NCI-H2029 (cell line): Measurements from ENCODE around the gene PTPRN2.
"Not testable (repeated sequence)": the region's sequence is repeated elsewhere in the genome, so short reads cannot be mapped to it uniquely, and the experiment has no call there.

Experiments used
- DNase-seq: peaks from one replicate; lab custom pipeline; 2025; lab: John Stamatoyannopoulos, UW

PTPRN2 gene

GRCh38 chr7:157791666-157792065 lies 796.0 kb downstream of the PTPRN2 start:
- DNase-seq: no peak

GRCh38 chr7:157791261-157791660 lies 796.4 kb downstream of the PTPRN2 start:
- no peak for DNase-seq

- DNase-seq: no peak
Observed at GRCh38 chr7:157789942-157790341, 797.7 kb downstream of the PTPRN2 start.

GRCh38 chr7:157789094-157789493 lies 798.5 kb downstream of the PTPRN2 start:
- no peak for DNase-seq

- no peak for DNase-seq
Observed at GRCh38 chr7:157788573-157788972, 799.0 kb downstream of the PTPRN2 start.

- no peak for DNase-seq
Observed at GRCh38 chr7:157787275-157787701, 800.3 kb downstream of the PTPRN2 start.

GRCh38 chr7:157786375-157787274 lies 801.0 kb downstream of the PTPRN2 start:
- DNase-seq: no peak

- no peak for DNase-seq
Observed at GRCh38 chr7:157785486-157786186, 802.0 kb downstream of the PTPRN2 start.

- no peak for DNase-seq
Observed at GRCh38 chr7:157784979-157785441, 802.6 kb downstream of the PTPRN2 start.

GRCh38 chr7:157784041-157784835 lies 803.4 kb downstream of the PTPRN2 start:
- no peak for DNase-seq

GRCh38 chr7:157782041-157782440 lies 805.6 kb downstream of the PTPRN2 start:
- no peak for DNase-seq

- DNase-seq: no peak
Observed at GRCh38 chr7:157780721-157781120, 806.9 kb downstream of the PTPRN2 start.

- DNase-seq: no peak
Observed at GRCh38 chr7:157780312-157780711, 807.3 kb downstream of the PTPRN2 start.

- DNase-seq: no peak
Observed at GRCh38 chr7:157779206-157779605, 808.4 kb downstream of the PTPRN2 start.

- not testable (repeated sequence) for DNase-seq
Observed at GRCh38 chr7:157777194-157777762, 810.3 kb downstream of the PTPRN2 start.

- DNase-seq: no peak
Observed at GRCh38 chr7:157775560-157776332, 811.9 kb downstream of the PTPRN2 start.

GRCh38 chr7:157775021-157775559 lies 812.5 kb downstream of the PTPRN2 start:
- DNase-seq: no peak

GRCh38 chr7:157774495-157774894 lies 813.1 kb downstream of the PTPRN2 start:
- no peak for DNase-seq

GRCh38 chr7:157773361-157773760 lies 814.3 kb downstream of the PTPRN2 start:
- no peak for DNase-seq

- DNase-seq: no peak
Observed at GRCh38 chr7:157772486-157773130, 815.0 kb downstream of the PTPRN2 start.
